ENCODE data around the gene VPS9D1. TPM values are rescaled to one million over a fixed set of nuclear protein-coding genes. Genes with fewer than 3 reads are reported as not detected.
"Not testable (repeated sequence)": the region's sequence is repeated elsewhere in the genome, so short reads cannot be mapped to it uniquely, and the experiment has no call there.

The VPS9D1 gene
- total and polyA plus RNA-seq, 9 donors: 0.50 to 15.5 (median 9.7) TPM

GRCh38 chr16:89696670-89697128, 24.0 kb downstream of the VPS9D1 start:
- TF ChIP-seq POLR2A (IDR thresholded peaks at IDR 0.05): no peak
- TF ChIP-seq CTCF (IDR thresholded peaks at IDR 0.05): no peak
- TF ChIP-seq EP300 (IDR thresholded peaks at IDR 0.05): no peak
- Histone ChIP-seq H3K27me3 (no peaks in the 10 kb centered on the region), H3K27ac (no peak overlapping the region), H3K36me3 (no peaks in the 10 kb centered on the region), H3K4me1 (ENCODE audit: insufficient read depth) (peaks cover 9% of the 10 kb centered on the region), H3K4me3 (no peak overlapping the region), H3K9me3 (no peaks in the 10 kb centered on the region)
- peak in 4 of 5 donors; percentile 8 to 30 (median 22) for DNase-seq
- 59 to 69% (median 64%) methylated on average over 18 of the region's 18 CpGs for WGBS, 3 donors
- intact Hi-C loops (cut with DNase I): no loop called here

GRCh38 chr16:89695875-89696669, 24.6 kb downstream of the VPS9D1 start:
- Histone ChIP-seq H3K36me3 (no peaks in the 10 kb centered on the region), H3K4me1 (ENCODE audit: insufficient read depth) (peaks cover 7% of the 10 kb centered on the region), H3K27ac (no peak overlapping the region), H3K9me3 (no peaks in the 10 kb centered on the region), H3K27me3 (no peaks in the 10 kb centered on the region), H3K4me3 (no peak overlapping the region)
- DNase-seq: peak; percentile 20 to 42 (median 33)
- intact Hi-C loops (cut with DNase I): no loop called here
- 73 to 82% (median 78%) methylated on average over 24 to 25 of the region's 25 CpGs for WGBS, 3 donors
- TF ChIP-seq CTCF (IDR thresholded peaks at IDR 0.05) (no peak), POLR2A (IDR thresholded peaks at IDR 0.05) (no peak), EP300 (IDR thresholded peaks at IDR 0.05) (no peak)

GRCh38 chr16:89695086-89695874, 25.4 kb downstream of the VPS9D1 start:
- H3K27ac ChIP-seq: no peak overlapping the region
- WGBS, 3 donors: 82 to 86% (median 83%) methylated on average over 28 to 31 of the region's 31 CpGs

GRCh38 chr16:89694784-89695085, 26.0 kb downstream of the VPS9D1 start:
- H3K27me3 ChIP-seq; H3K9me3 ChIP-seq; H3K36me3 ChIP-seq; H3K27ac ChIP-seq; intact Hi-C loops (cut with DNase I); DNase-seq; H3K4me1 ChIP-seq (ENCODE audit: insufficient read depth); H3K4me3 ChIP-seq: not testable (repeated sequence)
- 88 to 92% (median 89%) methylated on average over 18 to 23 of the region's 23 CpGs for WGBS, 3 donors

More at GRCh38 chr16:89695086-89695874, 25.4 kb downstream of the VPS9D1 start:
- Histone ChIP-seq H3K4me1 (ENCODE audit: insufficient read depth) (peaks cover under 1% of the 10 kb centered on the region), H3K36me3 (no peaks in the 10 kb centered on the region), H3K4me3 (no peak overlapping the region), H3K9me3 (no peaks in the 10 kb centered on the region), H3K27me3 (no peaks in the 10 kb centered on the region)
- no peak for TF ChIP-seq EP300 (IDR thresholded peaks at IDR 0.05)
- TF ChIP-seq CTCF (IDR thresholded peaks at IDR 0.05): no peak
- no peak for TF ChIP-seq POLR2A (IDR thresholded peaks at IDR 0.05)
- peak in 2 of 5 donors; percentile 21 to 34 for DNase-seq
- intact Hi-C loops (cut with DNase I): no loop called here

All from ovary (tissue), 9 donors.